NAMALWA (cell line): Measurements from ENCODE around the gene PAQR6.

Experiments
- DNase-seq: peaks from one replicate; pipeline ENCODE4 v3.0.0-alpha.2; 2015; ENCODE audit warnings: low spot score

The PAQR6 gene

DNA sequence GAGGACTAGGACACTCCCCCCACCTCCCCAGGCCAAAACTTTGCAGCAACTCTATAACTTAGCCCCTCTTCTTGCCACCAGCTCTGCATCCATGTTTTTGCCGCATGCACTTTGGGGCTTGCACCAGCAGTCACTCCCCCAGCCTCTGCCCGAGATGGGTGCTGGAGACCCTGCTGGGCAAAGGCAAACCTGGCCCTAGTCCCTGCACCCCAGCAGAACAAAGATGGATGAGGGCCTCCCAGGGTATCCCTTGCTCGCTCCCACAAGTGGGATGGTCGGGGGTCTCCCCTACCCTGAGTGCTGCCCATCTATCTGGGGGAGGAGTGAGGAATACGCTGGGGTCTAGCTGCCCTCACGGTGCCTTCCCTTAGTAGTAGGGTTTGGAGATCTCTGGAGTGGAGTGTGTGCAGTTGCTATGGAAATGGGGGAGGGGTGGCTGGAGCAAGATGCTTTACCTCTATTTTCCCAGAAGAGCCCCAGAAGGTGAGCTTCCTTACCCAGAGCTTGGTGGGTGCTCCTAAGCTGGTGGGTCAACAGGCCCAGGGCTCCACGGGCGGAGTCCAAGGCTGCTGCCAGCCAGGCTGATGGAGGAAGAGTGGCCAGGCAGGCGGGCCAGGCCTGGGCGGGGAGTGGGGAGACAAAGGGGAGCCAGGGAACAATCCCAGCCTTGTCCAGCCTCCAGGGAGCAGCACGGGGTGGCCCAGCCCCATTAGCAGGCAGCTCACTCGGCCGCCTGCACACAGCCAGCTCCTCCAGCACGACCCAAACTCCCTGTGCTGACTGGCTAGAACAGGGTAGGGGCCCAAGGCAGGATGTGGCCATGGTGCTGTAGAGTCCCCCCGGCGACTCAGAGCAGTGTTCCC is at the start of gene PAQR6:
PAQR6 (minus strand) TSS at position 597 of the 863 bp plus-strand sequence. CDS start 1,325 bp downstream, outside the sequence.
- no peak for DNase-seq

DNA sequence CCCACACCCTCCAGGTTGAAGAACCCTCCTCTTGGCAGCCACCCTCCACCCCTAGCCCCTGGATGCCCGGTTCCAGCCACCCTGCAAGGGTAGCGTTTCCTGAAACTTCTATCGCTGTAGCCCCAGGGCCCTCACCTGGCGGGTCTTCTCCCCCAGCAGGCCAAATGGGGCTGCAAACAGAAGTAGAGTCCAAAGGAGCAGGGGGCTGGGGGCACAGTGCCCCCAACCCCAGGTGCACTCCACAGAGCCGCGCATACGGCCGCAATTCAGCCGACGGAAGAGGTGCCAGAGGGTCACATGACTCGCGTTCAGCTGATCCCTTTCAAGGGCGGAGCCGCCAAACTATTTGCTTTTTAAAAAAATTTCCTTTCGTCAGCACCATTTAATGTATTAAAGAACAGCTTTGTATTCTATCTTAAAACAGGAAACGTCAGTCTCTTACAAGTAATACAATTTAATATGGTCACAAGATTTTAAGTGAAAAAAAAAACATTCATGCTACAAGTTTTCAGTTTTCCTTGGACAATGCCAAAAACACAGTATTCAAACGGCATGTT is 47.6 kb upstream of the PAQR6 start, which contains the start of gene GLMP:
GLMP (minus strand) TSS at position 289 of the 557 bp plus-strand sequence; CDS start at position 255, 34 bp downstream.
- peak; percentile 87 for DNase-seq

DNA sequence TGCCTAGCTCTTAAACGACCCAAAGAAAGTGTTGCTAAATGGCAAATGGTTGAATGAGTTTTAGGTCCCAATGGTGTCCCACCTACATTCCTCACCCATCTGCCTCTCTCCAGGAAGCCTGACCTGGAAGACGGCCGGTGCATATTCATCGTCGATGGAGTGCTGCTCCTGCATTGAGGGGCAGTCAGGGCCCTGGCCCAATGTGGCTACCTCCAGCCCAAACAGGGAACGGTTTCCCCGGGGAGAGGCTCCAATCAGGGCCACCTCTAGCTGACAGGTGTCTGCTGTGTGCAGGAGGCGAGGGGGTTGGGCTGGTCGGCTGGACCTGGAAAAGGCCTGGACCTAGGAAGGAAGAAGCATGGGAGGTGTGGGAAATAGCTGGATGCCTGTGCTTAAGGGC is 46.0 kb upstream of the PAQR6 start:
- no peak for DNase-seq

- DNase-seq = no peak
These were observed 45.2 kb upstream of the PAQR6 start for GRCh38 chr1:156293098-156293434.

DNA sequence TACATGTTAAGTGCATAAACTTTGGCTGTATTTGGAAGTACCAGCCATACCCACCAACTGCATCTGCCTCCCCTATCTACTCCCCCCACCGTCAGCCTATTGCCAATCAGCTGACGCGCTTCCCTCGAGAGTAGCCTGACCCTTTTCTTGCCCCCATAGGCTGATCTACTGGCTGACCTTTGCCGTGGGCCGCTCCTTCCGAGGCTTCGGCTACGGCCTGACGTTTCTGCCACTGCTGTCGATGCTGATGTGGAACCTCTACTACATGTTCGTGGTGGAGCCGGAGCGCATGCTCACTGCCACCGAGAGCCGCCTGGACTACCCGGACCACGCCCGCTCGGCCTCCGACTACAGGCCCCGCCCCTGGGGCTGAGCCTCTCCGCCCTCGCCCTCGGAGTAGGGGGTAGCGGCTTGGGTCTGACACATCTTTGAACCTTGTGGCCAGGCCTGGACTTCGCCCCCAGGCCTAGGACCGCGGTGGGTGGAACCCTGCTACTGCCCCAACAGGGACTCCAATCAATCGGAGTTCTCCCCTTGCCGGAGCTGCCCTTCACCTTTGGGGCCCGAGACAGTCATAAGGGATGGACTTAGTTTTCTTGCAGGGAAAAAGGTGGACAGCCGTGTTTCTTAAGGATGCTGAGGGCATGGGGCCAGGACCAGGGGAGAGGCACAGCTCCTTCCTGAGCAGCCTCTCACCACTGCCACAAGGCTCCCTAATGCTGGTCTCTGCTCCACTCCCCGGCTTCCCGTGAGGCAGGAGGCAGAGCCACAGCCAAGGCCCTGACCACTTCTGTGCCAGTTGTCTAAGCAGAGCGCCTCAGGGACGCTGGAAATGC is 43.6 kb upstream of the PAQR6 start:
- DNase-seq = no peak

DNA sequence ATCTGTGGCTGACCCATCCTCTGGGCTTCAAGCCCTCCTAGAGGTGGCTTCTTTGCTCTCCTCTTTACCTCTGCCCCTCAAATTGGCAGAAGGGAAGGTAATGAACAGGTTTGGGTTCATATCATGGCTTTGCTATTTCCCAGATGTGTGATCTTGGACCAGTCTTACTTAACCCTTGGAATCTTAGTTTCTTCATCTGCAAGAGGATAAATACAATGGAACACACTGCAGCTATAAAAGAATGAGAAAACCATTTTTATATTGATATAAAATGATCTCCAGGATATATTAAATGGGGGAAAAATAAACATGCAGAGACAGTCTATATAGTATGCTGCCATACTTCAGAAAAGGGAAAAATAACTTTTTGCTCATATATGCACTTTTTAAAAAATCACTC is 42.0 kb upstream of the PAQR6 start:
- no peak for DNase-seq

- no peak for DNase-seq
These were observed 38.2 kb upstream of the PAQR6 start for GRCh38 chr1:156286061-156286460.

DNA sequence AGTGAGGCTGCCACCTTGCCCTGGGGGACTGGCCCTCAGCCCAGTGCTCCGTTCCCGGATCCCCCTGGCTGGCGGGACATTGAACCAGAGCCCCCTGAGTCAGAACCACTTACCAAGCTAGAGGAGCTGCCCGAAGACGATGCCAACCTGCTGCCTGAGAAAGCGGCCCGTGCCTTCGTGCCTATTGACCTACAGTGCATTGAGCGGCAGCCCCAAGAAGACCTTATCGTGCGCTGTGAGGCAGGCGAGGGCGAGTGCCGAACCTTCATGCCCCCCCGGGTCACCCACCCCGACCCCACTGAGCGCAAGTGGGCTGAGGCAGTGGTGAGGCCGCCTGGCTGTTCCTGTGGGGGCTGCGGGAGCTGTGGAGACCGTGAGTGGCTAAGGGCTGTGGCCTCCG is 37.6 kb upstream of the PAQR6 start:
- no peak for DNase-seq

DNA sequence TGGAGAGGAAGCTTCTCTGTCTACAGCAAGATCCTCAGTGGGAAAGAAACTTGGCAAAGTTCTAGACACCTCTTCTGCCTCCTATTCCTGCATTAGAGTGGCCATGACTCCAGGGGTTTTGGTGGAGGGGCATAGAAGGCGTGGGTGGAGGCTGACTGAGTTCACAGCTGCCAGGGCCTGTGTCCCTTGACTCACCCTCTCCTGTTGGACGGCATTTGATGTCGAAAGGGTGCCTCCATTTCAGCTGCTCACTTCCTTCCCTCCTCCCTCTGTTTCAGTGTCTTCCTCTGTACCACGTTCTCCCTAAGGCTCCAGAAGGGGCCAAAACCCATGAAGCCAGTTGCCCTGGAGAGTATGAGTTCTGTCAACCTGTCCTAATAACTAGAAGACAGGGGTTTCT is 36.9 kb upstream of the PAQR6 start:
- DNase-seq = no peak

DNA sequence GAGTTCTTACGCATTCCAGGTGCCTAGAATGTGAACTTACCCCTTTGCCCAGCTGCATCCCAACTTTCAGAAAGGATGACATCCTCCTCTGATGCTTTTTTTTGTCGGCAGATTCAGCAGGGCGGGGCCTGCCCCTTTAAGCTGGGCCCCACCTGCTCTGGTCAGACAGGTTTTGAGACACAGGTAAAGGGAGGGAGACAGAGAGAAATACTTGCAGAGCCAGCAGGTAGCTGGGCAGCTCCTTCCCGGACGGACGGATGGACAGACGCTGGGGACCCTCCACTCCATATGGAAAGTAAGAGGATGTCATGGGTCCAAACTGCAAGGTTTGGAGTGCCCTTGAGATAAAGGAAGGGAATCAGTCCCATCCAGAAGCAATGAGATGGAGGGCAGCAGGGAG is 36.3 kb upstream of the PAQR6 start, which contains the start of gene TMEM79:
TMEM79 (plus strand) TSS at position 214 of the 400 bp plus-strand sequence. CDS start 902 bp downstream, outside the sequence.
- no peak for DNase-seq

DNA sequence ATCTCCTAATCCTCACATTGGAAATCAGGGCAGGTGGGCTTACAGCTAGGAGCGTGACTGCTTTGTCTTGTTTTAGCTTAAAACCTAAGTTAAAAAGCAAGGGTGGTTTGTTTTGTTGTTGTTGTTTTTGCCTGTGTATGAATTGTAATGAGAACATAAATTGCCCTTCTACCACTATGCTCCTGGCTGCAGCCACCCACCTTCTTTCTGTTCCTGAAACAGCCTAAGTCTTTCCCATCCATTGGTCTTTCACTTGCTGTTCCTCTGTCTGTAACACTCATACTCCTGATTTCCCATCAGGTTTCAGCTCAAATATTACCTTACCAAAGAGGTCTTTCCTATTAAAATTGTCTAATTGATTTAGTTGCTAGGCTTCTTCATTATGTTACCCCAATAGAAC is 35.7 kb upstream of the PAQR6 start:
- no peak for DNase-seq

- peak; percentile 100 for DNase-seq
These were observed 34.8 kb upstream of the PAQR6 start, which contains the start of gene SMG5 for GRCh38 chr1:156282479-156283222. Gene SMG5, minus strand, starts transcription at chr1:156282825. Its CDS starts 145 bp downstream, at chr1:156282680.

DNA sequence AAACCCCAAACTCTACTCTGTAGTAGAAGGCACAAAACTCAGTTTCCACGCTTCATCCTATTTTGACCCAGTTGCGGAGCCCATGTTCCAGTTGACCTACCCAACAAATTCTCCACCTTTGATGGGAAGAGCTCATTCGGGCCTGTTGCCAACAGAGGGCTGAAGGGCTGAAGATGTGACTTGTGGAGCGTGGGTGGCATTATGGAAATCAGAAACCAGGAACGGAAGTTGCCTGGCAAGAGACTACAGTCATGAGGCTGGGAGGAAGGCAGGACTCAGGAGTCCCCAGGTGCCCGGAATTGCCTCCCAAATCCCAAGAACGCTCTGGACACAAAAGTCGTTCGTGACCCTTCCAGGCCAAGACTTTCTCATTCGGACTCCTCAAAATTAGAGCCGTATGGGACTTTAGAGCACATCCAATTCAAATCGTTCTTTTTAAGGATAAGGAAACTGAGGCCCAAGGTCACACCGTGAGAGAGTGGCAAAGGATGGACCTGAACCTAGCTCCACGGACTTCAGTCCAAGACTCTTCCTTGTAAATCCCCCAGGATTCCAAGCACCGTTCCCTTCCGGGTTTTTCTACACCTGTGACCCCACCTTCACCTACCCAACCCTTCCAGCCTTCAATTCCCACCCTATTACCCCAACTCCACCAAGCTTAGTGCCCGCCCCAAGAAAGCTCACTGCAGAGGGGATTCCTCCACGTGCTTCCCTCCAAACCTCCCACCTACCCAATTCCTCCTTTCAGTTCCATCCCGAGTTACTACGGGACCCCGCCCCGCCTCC is 34.0 kb upstream of the PAQR6 start:
- DNase-seq = peak; percentile 78

- peak; percentile 95 for DNase-seq
These were observed 33.4 kb upstream of the PAQR6 start for GRCh38 chr1:156281281-156281680.

DNA sequence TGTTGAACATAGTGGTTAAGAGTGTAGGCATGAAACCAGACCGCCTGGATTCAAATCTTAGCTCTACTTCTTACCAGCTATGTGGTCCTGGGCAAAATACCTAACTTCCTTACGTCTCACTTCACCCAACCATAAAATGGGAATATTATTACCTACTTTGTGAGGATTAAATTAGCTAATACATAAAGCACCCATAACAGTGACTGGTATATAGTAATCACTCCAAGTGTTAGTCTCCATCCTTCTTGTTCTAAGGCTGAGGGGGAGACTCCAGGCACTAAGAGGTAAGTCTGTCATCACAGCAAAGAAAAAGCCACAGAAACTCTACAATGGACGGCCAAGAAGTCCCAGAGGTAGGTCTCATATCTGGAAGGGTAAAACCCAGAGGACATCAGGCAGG is 32.0 kb upstream of the PAQR6 start:
- DNase-seq = no peak

DNA sequence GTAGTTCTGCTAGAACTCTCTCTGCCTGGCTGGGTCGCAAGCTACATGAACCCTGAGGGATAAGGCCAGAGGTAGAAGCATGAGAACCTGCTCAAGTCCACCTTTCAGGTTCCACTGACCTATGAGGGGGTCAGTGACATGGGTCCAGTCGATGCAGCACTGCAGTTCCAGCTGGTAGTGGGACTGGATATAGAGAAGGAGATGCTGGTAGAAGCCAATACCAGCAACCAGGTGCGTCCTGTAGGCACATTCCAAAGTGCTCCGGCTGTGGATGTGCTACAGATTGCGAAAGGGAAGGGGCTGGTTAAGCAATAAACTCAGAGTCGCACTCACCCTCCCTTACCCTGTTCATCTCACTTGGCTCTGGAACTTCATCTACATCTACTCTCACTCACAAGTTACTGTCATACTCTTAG is 29.1 kb upstream of the PAQR6 start:
- DNase-seq = no peak

DNA sequence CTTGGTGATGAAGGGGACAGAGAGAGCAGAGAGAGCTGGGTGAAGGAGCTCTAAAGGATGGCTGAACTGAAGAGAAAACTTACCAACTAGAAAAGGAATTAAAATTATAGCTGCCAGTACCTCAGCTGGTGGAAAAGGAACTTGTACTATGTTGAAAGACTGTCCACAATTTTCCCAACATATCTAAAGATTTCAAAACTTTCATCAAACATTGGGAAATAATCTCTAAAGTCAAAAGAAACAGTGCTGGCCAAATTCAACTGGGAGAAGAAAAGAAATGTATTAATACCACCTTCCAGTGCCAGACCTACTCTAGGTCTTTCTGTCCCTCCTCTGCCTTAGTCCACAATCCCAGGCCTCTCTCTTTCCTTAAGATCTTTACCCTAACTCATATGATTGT is 28.7 kb upstream of the PAQR6 start:
- no peak for DNase-seq

DNA sequence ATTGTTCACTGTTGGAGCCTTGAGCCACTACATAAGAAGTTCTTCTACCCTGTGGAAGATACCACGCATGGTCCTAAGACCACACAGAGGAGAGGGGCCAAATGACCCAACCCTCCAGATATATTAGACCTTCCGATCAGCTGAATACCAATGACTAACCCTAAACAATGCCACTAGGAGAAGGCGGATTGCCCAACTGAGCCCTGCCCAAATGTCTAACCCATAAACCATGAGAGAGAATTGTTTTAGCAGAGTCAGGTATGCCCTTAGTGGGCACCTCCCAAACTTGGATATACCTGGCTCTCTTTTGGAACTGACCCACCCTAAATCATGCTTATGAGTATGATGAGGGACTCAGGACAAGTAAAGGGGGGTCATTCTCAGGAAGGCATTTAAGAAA is 22.5 kb upstream of the PAQR6 start:
- no peak for DNase-seq

DNA sequence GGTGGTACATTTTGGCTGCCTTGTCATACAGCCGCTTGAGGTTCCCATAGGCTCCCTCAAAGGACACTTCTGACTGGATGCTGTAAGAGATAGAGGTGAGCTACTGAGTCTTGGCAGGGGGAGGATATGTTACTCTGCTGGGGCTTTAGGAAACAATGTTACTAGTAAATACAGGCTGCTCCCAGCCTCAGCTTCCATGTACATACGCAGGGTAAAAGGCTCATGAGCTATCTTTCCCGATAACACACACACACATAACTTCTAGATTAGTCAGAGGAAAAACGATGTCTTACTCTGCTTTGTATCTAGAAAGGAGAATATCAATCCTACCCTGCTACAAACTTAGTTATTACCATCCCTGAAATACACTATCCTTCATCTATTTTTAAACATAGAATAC is 20.5 kb upstream of the PAQR6 start:
- no peak for DNase-seq

DNA sequence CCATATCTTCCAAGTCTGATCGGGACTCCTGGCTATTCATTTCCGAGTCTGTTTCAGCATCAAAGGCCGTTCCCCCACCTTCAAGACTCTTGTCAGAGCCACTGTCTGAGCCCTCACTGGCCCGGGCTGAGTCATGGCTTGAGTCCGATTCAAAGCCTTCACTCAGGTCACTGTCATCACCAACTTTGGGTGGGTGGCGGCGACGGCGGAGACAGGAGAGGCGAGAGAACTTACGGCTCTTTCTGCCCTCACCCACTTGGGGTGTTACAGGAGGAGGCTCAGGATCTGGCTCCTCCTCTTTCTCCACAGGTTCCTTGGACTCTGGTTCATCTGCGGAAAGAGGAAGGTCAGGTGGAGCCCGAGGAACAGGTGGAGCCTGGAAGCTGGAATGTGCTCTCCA is 18.2 kb upstream of the PAQR6 start:
- no peak for DNase-seq

- no peak for DNase-seq
These were observed 15.4 kb upstream of the PAQR6 start for GRCh38 chr1:156263288-156263655.
